BJ (cell line): ENCODE results near the gene EIF2AK2. TPM values are rescaled to one million over a fixed set of nuclear protein-coding genes. Genes with fewer than 3 reads are reported as not detected.

ENCODE experiments used
- CTCF ChIA-PET: fragments of 350-600 bp; formaldehyde crosslinking; extraction: SDS; loops from one replicate; lab custom pipeline; 2021; ENCODE audit warnings: antibody characterized with exemption, inconsistent platforms; lab: Yijun Ruan, JAX
- POLR2A ChIA-PET: fragments of 300-600 bp; sonication (Branson Sonifier 250); formaldehyde crosslinking; extraction: SDS; loops from one replicate; lab custom pipeline; 2021; ENCODE audit warnings: antibody characterized with exemption; lab: Charles Lee
- DNase-seq: peaks from one replicate; pipeline ENCODE4 v3.0.0-alpha.2; 2011; ENCODE audit warnings: low read depth
- H3K27me3 ChIP-seq: 2 replicates; pipeline ENCODE4 v1.6.0; 2011; ENCODE audit warnings: low read length; ENCODE audit not compliant: control insufficient read depth, insufficient read depth
- H3K36me3 ChIP-seq: 2 replicates; pipeline ENCODE4 v1.5.1; 2011; ENCODE audit warnings: low read length; ENCODE audit not compliant: control insufficient read depth, insufficient read depth
- H3K4me3 ChIP-seq: 2 replicates; pipeline ENCODE4 v1.5.1; 2011; ENCODE audit warnings: low read depth, mild to moderate bottlenecking, control low read depth, low read length
- CTCF ChIP-seq: IDR thresholded peaks from 2 replicates; pipeline ENCODE4 v1.5.1; 2011; ENCODE audit warnings: low read depth, mild to moderate bottlenecking, control low read depth, inconsistent platforms, low read length, moderate library complexity; ENCODE audit not compliant: insufficient read depth
- polyA plus RNA-seq: library from polyadenylated mRNA; depleted of rRNA; stranded (reverse); fragments of >200 nt; gene quantifications from 2 replicates; pipeline ENCODE4 v1.2.3, GENCODE V29; 2011

Gene EIF2AK2
- polyA plus RNA-seq, 1 experiment, result 9.3 TPM

- DNase-seq, result no peak
- Histone ChIP-seq H3K27me3 (no peaks in the 10 kb centered on the region), H3K4me3 (no peak overlapping the region), H3K36me3 (peaks cover 8% of the 10 kb centered on the region)
- no peak for TF ChIP-seq CTCF
- CTCF ChIA-PET, result no interaction called here
- POLR2A ChIA-PET, result no interaction called here
These were observed 12.8 kb downstream of the EIF2AK2 start for GRCh38 chr2:37143974-37144373.

DNA sequence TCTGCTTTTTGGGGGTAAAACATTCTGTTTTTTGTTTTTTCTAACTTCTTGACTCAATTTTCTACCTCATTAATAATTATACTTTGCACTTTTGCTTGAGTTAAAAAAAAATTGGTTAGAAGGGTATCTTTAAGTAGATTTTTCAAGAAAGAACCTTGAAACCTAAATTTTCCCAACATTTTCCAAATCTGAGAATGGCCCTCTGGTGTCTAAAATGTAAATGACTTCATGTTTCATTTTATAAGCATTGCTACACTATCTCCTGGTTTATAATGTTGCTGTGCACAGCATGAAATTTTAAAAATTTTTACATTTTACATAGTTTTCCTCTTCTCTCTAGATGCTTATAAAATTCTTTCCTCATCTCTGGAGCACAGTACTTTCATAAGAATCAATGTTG lies 14.2 kb downstream of the EIF2AK2 start:
- Histone ChIP-seq H3K36me3 (peaks cover 9% of the 10 kb centered on the region), H3K27me3 (no peaks in the 10 kb centered on the region), H3K4me3 (no peak overlapping the region)
- no peak for DNase-seq
- TF ChIP-seq CTCF, result no peak
- CTCF ChIA-PET, result interaction anchor here (1.1 kb wide), 1 partner anchor 19 kb away, joined by 3 read pairs; no protein-coding TSS in a partner anchor
- POLR2A ChIA-PET, result interaction anchor here (0.6 kb wide), 1 partner anchor 10 kb away, joined by 17 read pairs; no protein-coding TSS in a partner anchor

DNA sequence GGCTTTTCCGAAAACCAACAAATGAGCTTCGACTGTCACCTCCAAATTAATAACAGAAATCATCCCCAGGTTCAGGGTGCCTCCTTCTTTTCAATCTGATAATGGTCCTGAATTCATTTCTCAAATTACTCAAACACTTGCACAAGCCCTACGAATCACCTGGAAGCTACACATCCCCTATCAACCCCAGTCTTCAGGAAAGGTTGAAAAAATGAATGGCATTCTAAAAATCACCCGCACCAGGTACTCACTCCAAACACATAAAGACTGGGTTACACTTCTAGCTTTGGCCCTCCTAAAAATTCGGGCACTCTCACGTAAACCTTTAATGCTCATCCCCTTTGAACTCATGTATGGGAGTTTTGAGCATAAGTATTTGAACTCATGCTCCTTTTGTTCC lies 23.9 kb downstream of the EIF2AK2 start:
- Histone ChIP-seq H3K27me3 (no peaks in the 10 kb centered on the region), H3K36me3 (peaks cover 12% of the 10 kb centered on the region), H3K4me3 (no peak overlapping the region)
- ChIA-PET CTCF (interaction anchor here (0.9 kb wide), 2 partner anchors 16 to 22 kb away, joined by 3 to 4 read pairs; no protein-coding TSS in a partner anchor), POLR2A (no interaction called here)
- DNase-seq, result no peak
- no peak for TF ChIP-seq CTCF

GRCh38 chr2:37125416-37125815 lies 31.4 kb downstream of the EIF2AK2 start:
- H3K36me3 ChIP-seq, result peaks cover 7% of the 10 kb centered on the region
- no peak overlapping the region for H3K4me3 ChIP-seq
- ChIA-PET POLR2A (no interaction called here), CTCF (no interaction called here)
- no peak for DNase-seq
- no peak for TF ChIP-seq CTCF
- no peaks in the 10 kb centered on the region for H3K27me3 ChIP-seq

DNA sequence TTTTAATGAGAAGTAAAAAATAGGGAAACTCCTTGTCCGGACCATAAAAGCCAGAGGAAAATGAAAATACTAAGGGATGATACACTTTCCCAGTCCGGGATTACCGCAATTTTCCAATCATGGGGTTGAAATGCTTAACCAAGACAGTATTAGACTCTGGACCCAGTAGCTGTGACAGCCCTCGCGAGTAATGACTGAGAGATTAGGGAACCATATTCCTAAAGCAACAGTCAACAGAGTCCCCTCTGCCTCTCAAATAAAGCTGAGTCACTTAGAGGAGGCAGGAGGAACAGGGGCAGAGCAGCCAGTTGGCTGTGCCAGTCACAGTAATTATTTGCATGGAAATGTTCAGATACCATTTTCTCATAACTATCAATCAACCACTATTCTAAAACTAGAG lies 37.6 kb downstream of the EIF2AK2 start:
- Histone ChIP-seq H3K4me3 (no peak overlapping the region), H3K36me3 (peaks cover 4% of the 10 kb centered on the region; the same call in 1 of the 2 replicates), H3K27me3 (no peaks in the 10 kb centered on the region)
- no peak for TF ChIP-seq CTCF
- ChIA-PET CTCF (interaction anchor here (0.5 kb wide), 1 partner anchor 182 kb away, joined by 3 read pairs; no protein-coding TSS in a partner anchor), POLR2A (interaction anchor here (0.5 kb wide), 1 partner anchor 85 kb away, joined by 3 read pairs; no protein-coding TSS in a partner anchor)
- no peak for DNase-seq
